Panc1 (cell line): ENCODE data around the gene SWI5. TPM values are rescaled to one million over a fixed set of nuclear protein-coding genes. Genes with fewer than 3 reads are reported as not detected.

Experiments used
- ATAC-seq: fragments of 200-7000 bp; cut with Tn5 transposase; 2 replicates; pipeline ENCODE4 v1.9.1; 2020; ENCODE audit warnings: mild to moderate bottlenecking, moderate library complexity
- BruUV-seq: library from RNA; stranded (reverse); fragments of 400-500 nt; replicated peaks from 2 replicates; lab custom pipeline; 2021; lab: Mats Ljungman, UMichigan
- CTCF ChIA-PET: fragments of 300-600 bp; sonication (Branson Sonifier 250); formaldehyde crosslinking; loops from one replicate; lab custom pipeline; 2022; ENCODE audit warnings: antibody characterized with exemption; lab: Charles Lee
- POLR2A ChIA-PET: fragments of 300-600 bp; sonication (Branson Sonifier 250); formaldehyde crosslinking; loops from one replicate; lab custom pipeline; 2022; ENCODE audit warnings: antibody characterized with exemption; lab: Charles Lee
- DNase-seq: peaks from one replicate; pipeline ENCODE4 v3.0.0-alpha.2; 2010; ENCODE audit warnings: low read depth, low spot score
- H3K27ac ChIP-seq: 2 replicates; pipeline ENCODE4 v1.5.1; 2011; ENCODE audit warnings: mild to moderate bottlenecking, low read length, inconsistent platforms
- H3K27me3 ChIP-seq: fragments of 200-500 bp; sonication (Bioruptor generic); 2 replicates; pipeline ENCODE4 v1.6.0; 2014; ENCODE audit warnings: low read length, inconsistent platforms; ENCODE audit not compliant: control insufficient read depth, insufficient read depth
- H3K36me3 ChIP-seq: fragments of 200-500 bp; sonication (Bioruptor generic); 2 replicates; pipeline ENCODE4 v1.5.1; 2014; ENCODE audit warnings: inconsistent platforms, mild to moderate bottlenecking, low read length, moderate library complexity; ENCODE audit not compliant: control insufficient read depth, insufficient read depth
- H3K4me1 ChIP-seq: 2 replicates; pipeline ENCODE4 v1.5.1; 2011; ENCODE audit warnings: inconsistent platforms, mild to moderate bottlenecking, low read length, moderate library complexity; ENCODE audit not compliant: control insufficient read depth, insufficient read depth
- H3K4me3 ChIP-seq, 2 experiments: 2 replicates each; pipeline ENCODE4 v1.5.1; 2011 to 2012; ENCODE audit warnings: low read depth in 2 of 2, low read length in 2 of 2, mild to moderate bottlenecking in 2 of 2, inconsistent platforms in 1 of 2, moderate library complexity in 1 of 2
- H3K9me3 ChIP-seq: fragments of 200-500 bp; sonication (Bioruptor generic); 2 replicates; pipeline ENCODE4 v1.5.1; 2014; ENCODE audit warnings: low read depth, mild to moderate bottlenecking, inconsistent platforms, low read length, moderate library complexity; ENCODE audit not compliant: control insufficient read depth, insufficient read depth
- POLR2AphosphoS5 ChIP-seq: IDR thresholded peaks from 2 replicates; pipeline ENCODE4 v1.6.1; 2012; ENCODE audit warnings: mild to moderate bottlenecking, low read depth, low read length, moderate library complexity
- REST ChIP-seq, 2 experiments: IDR thresholded peaks; 2 replicates each; pipeline ENCODE4 v1.6.1; 2011 to 2012; ENCODE audit warnings: low read depth in 2 of 2, control low read depth in 1 of 2, low read length in 1 of 2, mild to moderate bottlenecking in 1 of 2, moderate library complexity in 1 of 2; ENCODE audit not compliant: insufficient read depth in 1 of 2
- SIN3A ChIP-seq: IDR thresholded peaks from 2 replicates; pipeline ENCODE4 v1.6.1; 2012; ENCODE audit warnings: low read depth, mild to moderate bottlenecking, low read length, moderate library complexity, borderline replicate concordance; ENCODE audit not compliant: insufficient read depth
- TCF7L2 ChIP-seq: IDR thresholded peaks from 2 replicates; pipeline ENCODE4 v1.6.1; 2011; ENCODE audit warnings: mild to moderate bottlenecking, low read depth, low read length, inconsistent platforms
- in situ Hi-C: cut with HindIII; loops from 2 replicates; pipeline ENCODE4 v1.10.0; 2016; ENCODE audit warnings: low sequenced_read_pairs, low pct_unique_long_range_greater_than_20kb
- intact Hi-C: fragments of 100-400 bp; cut with micrococcal nuclease; formaldehyde crosslinking; loops from one replicate; pipeline ENCODE4 v1.10.0; 2022; ENCODE audit not compliant: unreplicated experiment
- total RNA-seq: library from RNA; stranded (reverse); gene quantifications from one replicate; pipeline ENCODE4 v1.2.1, GENCODE V29; 2021; ENCODE audit not compliant: unreplicated experiment
- TF ChIP-seq, protein P1 (sequence below): fragments of 450-650 bp; IDR thresholded peaks from 2 replicates; pipeline ENCODE4 v1.5.1; 2017; ENCODE audit warnings: mild to moderate bottlenecking

The SWI5 gene
- total RNA-seq, 1 experiment from 2014 or later: 28.3 TPM

- in situ Hi-C loops: no loop called here
- TF ChIP-seq REST (IDR thresholded peaks at IDR 0.05; ENCODE audit: insufficient read depth in 1 of 2, low read depth in 2 of 2, low read length in 1 of 2) (no peak), POLR2AphosphoS5 (no peak), SIN3A (no peak), TCF7L2 (no peak)
- TF ChIP-seq, protein P1, sequence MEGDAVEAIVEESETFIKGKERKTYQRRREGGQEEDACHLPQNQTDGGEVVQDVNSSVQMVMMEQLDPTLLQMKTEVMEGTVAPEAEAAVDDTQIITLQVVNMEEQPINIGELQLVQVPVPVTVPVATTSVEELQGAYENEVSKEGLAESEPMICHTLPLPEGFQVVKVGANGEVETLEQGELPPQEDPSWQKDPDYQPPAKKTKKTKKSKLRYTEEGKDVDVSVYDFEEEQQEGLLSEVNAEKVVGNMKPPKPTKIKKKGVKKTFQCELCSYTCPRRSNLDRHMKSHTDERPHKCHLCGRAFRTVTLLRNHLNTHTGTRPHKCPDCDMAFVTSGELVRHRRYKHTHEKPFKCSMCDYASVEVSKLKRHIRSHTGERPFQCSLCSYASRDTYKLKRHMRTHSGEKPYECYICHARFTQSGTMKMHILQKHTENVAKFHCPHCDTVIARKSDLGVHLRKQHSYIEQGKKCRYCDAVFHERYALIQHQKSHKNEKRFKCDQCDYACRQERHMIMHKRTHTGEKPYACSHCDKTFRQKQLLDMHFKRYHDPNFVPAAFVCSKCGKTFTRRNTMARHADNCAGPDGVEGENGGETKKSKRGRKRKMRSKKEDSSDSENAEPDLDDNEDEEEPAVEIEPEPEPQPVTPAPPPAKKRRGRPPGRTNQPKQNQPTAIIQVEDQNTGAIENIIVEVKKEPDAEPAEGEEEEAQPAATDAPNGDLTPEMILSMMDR: no peak
- intact Hi-C loops: no loop called here
- Histone ChIP-seq H3K27me3 (no peaks in the 10 kb centered on the region), H3K4me1 (no peaks in the 10 kb centered on the region), H3K9me3 (no peaks in the 10 kb centered on the region), H3K4me3 (no peak overlapping the region), H3K36me3 (no peaks in the 10 kb centered on the region), H3K27ac (no peak overlapping the region)
- DNase-seq (no peak), ATAC-seq (no peak)
- BruUV-seq: no TSS peak
- ChIA-PET POLR2A (interaction anchor here (0.6 kb wide), 1 partner anchor 53 kb away, joined by 3 read pairs; no protein-coding TSS in a partner anchor), CTCF (no interaction called here)
Observed at GRCh38 chr9:128304971-128305288, 28.9 kb downstream of the SWI5 start.

DNA sequence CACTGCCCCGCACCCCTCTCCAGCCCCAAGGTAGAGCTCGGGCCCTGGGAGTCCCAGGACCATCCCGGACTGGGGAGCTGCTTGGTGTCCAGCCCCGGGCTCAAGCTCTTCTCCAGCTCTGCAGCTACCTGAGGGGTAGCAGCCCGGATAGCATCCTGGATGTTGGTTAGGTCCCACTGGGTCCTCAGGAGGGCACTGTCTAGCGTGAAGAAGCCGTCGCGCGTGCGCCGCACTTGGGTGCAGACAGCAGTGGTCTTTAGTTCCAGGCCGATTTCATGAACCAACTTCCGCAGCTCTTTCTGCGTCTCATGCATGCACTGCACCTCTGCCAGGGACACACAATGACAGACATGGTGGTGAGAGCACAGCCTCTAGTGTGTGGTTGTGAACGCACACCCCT, 33.5 kb downstream of the SWI5 start:
- in situ Hi-C loops: no loop called here
- Histone ChIP-seq H3K36me3 (no peaks in the 10 kb centered on the region), H3K9me3 (no peaks in the 10 kb centered on the region), H3K4me1 (no peaks in the 10 kb centered on the region), H3K4me3 (no peak overlapping the region), H3K27ac (no peak overlapping the region), H3K27me3 (no peaks in the 10 kb centered on the region)
- ChIA-PET CTCF (interaction anchor here (0.6 kb wide), 1 partner anchor 101 kb away, joined by 12 read pairs; no protein-coding TSS in a partner anchor), POLR2A (no interaction called here)
- no TSS peak for BruUV-seq
- TF ChIP-seq REST (IDR thresholded peaks at IDR 0.05; ENCODE audit: insufficient read depth in 1 of 2, low read depth in 2 of 2, low read length in 1 of 2) (no peak), SIN3A (no peak)
- intact Hi-C loops: no loop called here
- DNase-seq (no peak), ATAC-seq (no peak)
